HG02852 (cell line): ENCODE results near the gene MYDGF.
"Not testable (repeated sequence)": the region's sequence is repeated elsewhere in the genome, so short reads cannot be mapped to it uniquely, and the experiment has no call there.

Source experiments
- ATAC-seq: cut with Tn5 transposase; IDR thresholded peaks from one replicate; pipeline ENCODE4 v1.9.1; 2021; ENCODE audit warnings: mild to moderate bottlenecking, moderate library complexity; ENCODE audit not compliant: unreplicated experiment

Gene MYDGF

DNA sequence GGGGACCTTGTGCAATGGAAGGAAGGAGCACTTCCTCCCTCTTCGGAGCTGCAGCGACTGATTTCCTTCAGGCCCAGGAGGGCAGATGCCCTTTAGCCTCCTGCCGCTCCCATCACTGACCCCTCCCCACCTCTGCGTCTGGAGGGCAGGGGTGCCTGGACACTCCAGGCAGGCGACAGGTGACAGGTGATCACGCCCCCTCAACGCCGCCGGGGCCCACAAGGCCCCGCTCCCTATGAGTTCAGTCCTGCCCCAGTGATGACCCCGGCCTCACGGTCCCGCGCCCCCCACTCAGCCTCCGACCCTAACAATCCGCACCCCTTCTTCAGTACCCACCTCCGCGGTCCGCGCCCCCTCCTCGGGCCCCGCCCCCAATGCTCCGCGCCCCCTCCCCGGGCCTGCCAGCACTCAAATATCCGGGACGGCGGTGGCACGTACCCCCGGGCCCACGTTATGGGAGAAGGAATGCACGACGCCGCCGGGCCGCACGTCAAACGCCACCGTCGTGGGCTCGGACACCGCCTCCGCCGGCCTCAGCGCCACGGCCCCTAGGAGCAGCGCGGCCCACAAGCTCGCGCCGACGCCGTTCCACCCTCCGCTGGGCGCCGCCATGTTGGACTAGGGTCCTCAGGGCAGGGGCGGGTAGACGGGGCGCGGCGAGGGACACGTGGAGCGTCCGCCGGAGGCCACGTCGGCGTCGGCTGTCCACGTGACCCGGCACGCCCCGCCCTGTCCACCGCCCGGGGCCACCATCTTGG lies at the start of gene MYDGF:
MYDGF (minus strand) TSS at position 620 of the 758 bp plus-strand sequence; CDS start at position 612, 8 bp downstream.
- peak; percentile 83 for ATAC-seq

DNA sequence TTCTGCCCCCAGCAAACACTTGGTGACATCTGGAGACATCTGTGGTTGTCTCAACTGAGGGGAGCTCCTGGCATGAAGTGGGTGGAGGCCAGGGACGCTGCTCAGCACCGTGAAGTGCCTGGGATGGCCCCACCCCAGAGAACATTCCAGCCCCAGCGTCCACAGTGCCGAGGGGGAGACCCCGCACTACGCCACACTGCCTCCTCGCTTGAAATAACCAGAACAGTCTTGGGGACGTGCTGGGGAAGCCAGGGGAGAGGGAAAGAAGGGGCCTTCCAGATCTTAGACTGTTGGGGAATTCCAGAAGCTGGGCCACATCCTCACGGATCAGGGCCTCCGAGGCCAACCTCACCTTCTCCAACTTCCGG lies 49.3 kb upstream of the MYDGF start:
- ATAC-seq: no peak

DNA sequence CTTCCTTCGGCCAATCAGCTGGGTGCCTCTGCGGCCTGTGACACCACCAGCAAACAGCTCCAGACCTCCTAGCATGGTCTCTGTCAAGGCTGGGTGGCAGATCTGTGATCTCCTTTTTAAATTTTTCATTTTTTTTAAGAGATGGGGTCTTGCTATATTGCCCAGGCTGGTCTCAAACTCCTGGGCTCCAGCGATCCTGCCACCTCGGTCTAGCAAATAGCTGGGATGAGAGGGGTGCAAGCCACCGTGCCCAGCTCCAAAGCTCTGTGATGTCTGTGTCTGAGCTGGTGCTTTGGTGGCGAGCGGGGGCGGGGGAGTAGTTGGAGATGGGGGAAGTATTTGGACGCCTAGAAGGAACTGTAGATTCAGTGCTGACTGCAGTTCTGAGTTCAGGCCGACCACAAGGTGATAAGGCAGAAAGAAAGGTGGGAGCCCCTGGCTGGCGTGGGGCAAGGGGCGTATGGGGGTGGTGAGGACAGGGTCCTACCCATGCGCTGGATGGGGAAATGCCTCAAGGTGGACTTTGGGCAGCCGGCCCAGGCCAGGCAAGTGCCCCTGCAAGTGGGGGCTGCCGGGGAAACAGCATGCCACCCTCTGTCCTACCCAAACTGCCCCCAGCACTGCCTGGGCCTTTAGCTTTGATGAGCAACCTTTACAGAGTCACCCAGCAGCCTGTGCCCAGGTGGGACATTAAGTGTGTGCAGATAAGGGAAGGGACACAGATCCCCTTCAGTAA lies 48.0 kb upstream of the MYDGF start:
- ATAC-seq: no peak

DNA sequence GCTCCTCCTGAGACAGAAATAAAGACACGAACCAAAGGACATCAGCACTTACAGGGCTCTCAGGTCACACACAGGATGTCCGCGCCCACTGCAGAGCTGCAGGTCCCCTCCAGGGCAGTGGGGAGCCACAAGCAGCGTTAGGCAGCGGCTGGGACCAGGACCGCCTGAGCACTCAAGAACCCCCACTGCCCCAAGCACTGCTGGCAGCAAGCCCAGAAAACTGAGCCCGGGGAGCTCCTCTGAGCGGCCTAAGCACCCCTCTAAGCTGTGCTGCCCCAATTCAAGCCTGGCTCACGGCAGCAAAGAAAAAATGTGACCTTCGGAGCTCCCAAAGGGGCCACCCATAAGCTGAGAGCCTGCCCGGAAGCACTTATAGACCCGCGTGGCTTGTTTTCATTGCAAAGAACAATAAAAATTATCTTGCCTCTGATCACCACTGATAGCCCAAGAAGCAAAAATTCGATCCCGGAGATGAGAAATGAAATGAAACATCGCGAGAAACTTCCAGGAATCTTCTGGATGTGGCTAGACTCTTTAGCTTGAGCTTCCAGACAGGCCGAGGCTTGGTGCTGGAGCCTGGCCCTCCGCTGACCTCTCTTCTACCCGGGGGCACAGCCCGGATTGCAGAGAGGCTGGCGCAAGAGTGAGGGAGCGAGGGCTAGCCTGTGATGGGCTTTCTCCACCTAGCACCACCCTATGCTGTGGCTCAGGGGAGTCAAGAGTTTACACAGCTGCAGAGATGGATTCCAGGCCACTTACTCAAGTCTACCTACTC lies 47.2 kb upstream of the MYDGF start:
- ATAC-seq: no peak

DNA sequence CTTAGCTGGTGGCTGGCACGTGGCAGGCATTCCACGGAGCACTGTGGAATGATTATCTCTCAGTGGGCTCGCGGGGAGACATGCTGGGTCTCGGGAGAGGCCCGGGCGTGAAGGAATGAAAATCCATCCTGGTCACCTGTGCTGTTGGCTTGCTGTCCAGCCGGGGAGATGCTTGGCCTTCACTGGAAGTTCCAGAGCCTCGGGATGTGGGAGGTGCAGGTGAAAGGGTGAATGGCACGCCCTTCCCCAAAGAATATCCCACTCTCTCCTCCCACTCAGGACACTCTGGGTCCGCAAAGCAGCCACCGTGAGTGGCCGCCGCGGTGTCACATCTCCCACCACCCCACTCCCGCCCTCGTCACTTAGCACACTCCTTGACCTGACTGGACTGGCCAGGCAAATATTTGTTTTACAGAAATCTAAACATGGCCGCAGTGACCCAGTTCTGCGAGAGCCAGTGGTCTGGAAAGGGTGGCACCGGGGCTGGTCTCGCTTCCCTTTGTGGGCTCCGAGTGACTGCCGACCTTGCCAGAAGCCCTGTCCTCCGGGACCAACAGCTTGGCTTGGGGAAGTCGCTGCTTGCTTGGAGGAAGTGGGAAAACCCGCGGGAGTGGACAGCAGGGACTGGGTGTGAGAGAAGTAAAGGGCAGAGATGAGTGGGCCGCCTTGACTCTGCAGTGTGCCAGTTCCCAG lies 45.5 kb upstream of the MYDGF start:
- ATAC-seq: no peak

DNA sequence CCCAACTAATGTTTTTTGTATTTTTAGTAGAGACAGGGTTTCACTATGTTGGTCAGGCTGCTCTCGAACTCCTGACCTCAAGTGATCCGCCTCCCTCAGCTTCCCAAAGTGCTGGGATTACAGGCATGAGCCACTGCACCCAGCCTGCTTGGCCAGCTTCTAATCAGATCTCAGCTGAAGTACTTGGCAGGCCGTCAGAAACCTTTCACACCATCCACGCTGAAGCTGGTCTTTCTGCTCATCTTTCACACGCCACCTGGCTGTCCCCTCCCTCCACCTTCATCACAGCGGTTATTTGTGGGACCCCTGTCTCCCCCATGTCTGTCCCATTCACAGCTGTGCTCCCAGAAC lies 45.0 kb upstream of the MYDGF start:
- ATAC-seq: not testable (repeated sequence)

DNA sequence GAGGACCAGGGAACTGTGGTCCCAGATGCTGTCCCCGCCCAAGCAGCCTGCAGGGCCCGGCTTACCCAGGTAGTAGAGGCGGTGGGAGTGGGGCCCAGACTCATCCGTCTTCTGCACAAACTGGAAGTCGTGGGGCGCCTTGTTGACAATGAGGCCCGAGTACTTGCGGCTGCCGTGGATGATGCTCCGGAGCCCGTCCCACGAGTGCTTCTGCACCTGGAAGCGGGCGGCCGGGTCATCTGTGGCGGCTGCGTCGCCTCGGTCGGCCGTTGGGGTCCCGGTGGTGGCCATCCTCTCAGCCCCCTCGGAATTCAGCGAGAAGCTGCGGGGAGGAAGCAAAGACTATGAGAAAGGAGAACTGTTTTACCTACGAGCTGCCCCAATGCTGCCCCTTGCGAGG lies 43.9 kb upstream of the MYDGF start:
- no peak for ATAC-seq

DNA sequence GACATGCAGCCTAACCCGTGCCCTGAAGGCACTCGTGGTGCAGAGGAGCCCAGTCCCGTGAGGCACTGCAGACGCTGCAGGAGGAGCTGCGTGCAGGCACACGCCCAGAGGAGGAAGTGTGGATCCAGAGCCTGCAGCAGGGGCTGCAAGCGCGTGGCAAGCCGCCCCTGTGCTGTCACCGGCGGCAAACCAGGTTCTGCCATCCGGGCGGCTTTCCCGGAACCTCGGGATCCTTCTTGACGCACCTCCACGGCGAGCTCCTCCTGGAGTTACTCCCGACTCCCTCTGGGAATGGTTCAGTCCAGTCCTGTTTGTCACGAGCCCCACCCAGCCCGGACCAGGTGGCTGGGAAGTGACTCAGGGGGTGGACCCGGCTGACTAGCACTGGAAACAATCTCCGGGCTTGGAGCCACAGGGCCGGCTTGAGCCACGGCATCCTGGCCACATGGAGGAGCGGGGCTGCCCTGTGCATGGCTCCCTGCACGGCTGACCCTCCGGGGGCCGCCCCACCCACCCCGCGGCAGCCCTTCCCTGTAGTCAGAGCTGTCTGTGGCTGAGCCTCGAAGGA lies 43.3 kb upstream of the MYDGF start:
- ATAC-seq: no peak

DNA sequence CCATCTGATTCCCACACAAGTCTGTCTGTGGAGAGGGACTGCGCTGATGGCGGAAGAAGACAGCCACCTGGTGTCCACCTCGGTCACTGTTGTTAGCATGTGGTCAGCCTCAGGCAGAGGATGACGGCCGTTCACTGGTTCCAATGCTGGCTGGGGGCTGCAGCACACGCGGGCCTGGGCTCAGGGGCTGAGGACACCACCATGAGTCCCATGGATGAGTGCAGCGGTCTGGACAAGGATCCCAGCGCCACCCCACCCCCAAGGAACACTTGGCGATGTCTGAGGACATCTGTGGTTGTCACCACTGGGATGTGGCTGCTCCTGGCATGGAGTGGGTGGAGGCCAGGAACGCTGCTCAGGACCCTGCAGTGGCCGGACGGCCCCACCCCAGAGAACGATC lies 42.6 kb upstream of the MYDGF start:
- ATAC-seq: no peak

DNA sequence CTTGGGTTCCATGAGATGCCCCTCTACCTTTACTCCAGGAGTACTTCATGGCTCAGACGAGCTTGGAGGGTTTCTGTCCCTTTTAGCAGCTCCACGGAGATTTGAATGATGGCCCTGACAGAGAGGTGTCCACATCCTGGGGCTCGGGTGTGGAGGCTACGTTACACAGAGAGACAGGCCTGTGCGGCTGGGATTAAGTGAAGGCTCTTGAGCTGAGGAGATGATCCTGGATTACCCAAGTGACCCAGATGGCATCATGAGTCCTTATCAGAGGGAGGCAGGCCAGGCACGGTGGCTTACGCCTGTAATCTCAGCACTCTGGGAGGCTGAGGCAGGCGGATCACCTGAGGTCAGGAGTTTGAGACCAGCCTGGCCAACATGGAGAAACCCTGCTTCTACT lies 41.1 kb upstream of the MYDGF start:
- ATAC-seq: no peak

DNA sequence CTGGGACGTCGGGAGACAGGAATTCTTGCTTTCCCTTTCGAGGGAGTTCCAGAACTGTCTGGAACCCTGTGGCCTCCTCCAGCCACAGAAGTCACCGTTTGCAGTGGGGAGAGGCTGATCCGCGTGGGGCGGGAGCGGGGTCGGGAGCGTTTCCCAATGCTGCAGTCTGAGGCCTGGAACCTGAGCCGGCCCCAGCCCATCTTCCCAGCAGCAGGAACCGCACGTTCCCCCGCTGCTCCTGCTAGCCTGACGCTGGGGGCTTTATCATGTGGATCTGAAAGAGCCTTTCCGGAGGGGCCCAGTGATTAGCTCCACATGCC lies 40.1 kb upstream of the MYDGF start:
- no peak for ATAC-seq

DNA sequence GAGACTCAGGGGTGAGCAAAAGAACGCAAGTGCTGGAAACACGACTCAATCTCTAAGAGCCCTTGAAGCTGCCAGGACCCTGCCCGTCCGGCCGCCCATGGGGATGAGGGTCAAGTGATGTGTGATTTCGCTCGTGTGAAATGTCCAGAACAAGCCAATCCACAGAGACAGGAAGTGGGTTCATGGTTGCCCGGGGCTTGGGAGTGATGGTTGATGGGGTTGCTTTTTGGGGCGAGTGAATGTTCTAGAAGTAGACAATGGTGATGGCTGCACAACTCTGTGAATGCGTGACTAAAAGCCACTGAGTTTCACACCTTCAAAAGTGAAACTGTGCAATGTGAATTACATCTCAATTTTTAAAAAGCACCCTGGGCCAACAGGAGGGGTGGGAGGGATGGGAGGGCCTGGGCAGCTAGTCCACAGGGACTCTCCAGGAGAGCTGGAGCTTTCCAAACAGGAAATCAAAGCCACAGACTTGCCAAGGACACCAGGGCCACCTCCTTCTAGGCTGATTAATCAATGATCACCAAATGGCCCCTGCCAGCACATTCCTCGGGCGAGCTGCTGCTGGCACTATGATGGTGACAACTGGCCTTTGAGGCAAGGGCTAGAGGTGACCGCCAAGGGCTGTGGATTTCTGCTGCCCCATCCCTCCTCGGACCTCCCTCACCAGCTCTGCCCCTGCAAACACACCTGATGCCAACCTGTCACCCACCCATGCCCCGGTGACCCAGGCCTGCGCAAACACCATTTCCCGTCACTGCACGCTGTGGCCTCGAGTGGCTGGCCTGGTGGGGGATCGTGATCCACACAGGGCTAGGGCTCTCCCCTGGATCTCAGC lies 39.5 kb upstream of the MYDGF start:
- no peak for ATAC-seq

DNA sequence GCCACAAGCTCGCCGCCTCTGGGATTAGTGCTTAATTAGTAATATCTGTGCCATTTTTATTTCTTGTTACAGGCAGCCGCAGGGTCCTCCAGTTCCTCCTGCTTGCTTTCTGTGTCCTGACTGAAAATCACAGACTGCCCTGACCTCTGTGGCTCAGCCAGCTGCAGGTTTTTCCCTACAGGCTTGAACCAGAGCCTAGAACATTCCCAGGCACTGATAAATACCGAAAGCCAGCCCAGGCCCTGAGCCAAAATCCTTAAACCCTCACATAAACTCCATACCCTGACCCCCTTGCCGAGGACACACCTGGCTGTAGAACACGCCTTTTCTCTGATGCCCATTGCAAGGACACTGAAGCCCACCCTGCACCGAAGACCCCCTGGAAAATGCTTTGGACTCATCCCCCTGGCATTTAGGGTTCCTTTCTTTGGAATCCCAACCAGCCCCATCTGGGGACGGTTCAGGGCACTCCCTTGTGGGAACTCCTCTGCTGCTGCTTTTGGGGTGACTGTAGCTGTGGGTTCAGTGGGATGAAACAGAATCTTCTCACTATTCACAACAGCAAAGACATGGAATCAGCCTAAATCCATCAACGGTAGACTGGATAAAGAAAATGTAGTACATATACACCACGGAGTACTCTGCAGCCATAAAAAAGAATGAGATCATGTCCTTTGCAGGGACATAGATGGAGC lies 38.0 kb upstream of the MYDGF start:
- no peak for ATAC-seq

DNA sequence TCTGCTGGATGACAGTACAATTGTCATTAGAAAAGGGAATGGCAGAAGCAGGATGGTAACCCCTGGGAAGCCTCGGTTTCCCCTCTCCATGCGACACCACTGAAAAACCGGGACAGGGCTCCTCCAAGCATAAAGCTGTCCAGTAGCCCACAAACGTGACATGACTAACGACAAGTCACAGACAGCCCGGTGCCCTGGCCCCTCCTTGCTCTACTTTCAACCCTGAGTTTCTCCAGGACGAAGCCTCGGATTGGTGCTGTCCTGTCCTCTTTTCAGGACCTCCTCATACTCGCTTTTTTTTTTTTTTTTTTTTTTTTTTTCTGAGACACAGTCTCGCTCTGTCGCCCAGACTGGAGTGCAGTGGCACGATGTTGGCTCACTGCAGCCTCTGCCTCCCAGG lies 37.2 kb upstream of the MYDGF start:
- ATAC-seq: no peak

DNA sequence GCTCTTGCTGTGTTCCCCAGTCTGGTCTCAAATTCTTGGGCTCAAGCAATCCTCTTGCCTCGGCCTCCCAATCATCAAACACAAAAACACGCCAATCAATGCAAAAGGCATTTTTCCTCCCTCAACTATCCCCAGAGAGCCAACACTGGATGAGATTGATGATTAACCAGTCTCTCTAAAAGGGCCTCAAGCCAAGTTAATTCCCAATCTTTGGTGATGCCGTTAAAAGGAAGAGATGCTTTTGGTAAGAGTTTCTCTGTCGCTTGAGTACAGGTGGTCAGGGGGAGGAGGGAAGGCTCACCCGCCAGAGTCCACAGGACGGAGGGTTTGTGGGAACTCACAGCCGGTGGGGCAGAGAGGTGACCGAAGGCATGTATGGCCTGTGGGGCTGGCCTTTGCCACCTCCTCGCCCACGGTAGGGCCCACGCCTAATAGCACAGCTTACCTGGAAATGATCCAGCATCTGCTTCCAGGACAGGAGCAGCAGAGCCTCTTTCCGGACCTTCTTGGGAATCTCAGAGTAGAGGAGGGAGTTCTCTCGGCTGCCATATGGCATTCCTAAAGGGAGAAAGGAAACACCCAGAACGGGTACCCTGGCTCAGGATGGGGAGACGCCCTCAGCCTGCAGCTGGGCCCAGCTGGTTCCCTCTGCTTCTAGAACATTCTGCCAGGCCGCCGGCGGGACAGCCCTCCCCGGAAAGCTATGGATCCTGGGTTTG lies 35.4 kb upstream of the MYDGF start:
- no peak for ATAC-seq

DNA sequence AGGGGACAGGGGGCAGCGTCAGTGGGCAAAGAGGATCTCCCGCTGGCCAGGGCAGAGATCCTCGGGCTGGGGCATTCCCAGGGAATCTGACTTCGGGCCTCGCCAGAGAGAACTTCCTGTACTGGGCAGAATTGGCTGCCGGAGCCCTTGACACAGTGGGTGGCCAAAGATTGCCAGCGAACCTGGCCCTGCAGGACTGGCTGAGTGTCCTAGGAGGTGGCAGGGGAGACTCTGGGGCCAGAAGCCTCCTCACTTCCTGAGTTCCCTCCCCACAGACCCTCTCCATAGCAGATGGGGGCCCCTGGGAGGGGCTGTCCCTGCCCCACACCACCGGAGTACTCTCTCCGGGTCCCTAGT lies 34.2 kb upstream of the MYDGF start:
- ATAC-seq: no peak

DNA sequence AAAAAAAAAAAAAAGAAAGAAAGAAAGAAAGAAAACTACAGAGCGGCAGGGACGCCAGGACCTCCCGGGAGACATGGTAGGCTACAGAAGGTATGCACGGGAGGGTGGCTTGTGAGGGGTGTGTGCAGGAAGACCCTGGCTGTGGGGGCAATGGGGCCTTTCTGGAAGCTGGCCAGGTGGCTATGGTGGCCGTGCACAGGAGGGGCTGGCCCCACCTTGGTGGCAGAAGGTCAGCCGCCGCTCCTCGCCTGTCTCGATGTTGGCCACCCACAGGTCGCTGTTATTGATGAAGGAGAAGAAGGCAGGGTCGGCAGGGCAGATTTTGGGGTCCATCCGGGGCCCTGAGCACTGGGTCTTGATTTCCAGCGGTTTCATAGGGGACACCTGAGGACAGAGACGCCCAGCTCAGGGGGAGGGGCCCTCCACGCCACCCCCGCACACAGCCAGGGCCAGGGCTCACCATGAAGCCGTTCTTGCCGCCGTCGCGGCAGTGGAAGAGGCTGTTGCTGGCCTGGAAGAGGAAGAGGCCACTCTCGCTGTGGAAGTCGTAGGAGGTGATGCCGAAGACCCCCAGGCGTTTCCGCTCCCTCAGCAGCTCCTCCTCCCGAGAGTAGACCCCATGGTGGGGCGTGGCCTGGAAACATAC lies 33.7 kb upstream of the MYDGF start:
- no peak for ATAC-seq

DNA sequence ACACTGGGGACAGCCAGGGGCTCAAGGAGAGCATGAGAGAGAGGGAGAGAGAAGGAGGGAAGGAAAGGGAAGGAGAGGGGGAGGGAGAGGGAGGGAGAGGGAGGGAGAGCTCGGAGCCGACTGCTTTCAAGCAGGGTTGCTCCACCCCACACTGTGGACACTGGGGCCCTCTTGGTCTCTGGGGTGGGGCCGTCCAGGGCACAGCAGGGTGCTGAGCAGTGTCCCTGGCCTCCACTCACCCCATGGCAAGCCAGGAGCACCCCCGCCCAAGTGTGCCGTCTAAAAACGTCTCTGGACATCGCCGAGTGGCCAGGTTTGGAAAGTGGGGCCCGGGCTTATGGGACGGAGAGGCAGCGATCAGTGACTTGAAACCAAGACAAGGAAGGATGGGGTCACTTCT lies 32.6 kb upstream of the MYDGF start:
- no peak for ATAC-seq

DNA sequence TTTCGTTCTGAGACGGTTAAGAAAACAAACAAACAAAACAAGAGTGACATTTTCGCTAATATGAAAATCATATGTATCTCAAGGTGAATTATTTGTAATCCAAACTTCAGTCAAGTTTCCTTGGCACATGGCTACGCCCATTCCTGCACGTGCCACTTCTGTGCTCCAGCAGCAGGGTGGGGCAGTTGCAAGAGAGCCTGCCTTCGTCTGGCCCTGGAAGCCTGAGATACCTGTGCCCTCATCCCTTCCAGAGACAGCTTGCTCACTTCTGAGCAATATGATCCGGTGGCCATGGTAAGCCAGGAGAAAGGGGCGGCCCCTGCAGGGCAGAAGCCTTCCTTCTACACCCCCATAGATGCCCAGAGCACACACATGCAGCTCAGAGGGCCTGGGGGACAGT lies 31.4 kb upstream of the MYDGF start:
- no peak for ATAC-seq
